HuH-7.5 (cell line): ENCODE measurements around the gene PRDX6.
"Not testable (repeated sequence)": the region's sequence is repeated elsewhere in the genome, so short reads cannot be mapped to it uniquely, and the experiment has no call there.

Experiments used
- DNase-seq: peaks from one replicate; pipeline ENCODE4 v3.0.0; 2011; ENCODE audit warnings: low spot score

Gene PRDX6

GRCh38 chr1:173499729-173500128 lies 22.6 kb downstream of the PRDX6 start:
- DNase-seq = no peak

DNA sequence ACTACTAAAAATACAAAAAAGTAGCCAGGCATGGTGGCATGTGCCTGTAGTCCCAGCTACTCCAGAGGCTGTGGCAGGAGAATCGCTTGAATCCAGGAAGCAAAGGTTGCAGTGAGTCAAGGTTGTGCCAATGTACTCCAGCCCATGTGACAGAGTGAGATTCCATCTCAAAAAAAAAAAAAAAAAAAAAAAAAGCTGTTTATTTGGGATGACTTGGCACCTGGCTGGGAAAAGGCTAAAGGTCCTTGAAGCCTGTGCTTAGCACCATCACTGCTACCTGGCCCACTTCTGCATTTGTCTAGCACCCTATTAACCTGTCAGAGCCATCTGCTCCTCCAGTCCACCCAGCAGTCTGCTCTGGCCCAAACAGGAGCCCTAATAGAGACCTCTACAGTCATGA lies 25.0 kb downstream of the PRDX6 start:
- DNase-seq = no peak

GRCh38 chr1:173503391-173503790 lies 26.3 kb downstream of the PRDX6 start:
- no peak for DNase-seq

GRCh38 chr1:173504268-173504667 lies 27.1 kb downstream of the PRDX6 start:
- DNase-seq = no peak

- DNase-seq = no peak
Observed at GRCh38 chr1:173505391-173505790, 28.3 kb downstream of the PRDX6 start.

DNA sequence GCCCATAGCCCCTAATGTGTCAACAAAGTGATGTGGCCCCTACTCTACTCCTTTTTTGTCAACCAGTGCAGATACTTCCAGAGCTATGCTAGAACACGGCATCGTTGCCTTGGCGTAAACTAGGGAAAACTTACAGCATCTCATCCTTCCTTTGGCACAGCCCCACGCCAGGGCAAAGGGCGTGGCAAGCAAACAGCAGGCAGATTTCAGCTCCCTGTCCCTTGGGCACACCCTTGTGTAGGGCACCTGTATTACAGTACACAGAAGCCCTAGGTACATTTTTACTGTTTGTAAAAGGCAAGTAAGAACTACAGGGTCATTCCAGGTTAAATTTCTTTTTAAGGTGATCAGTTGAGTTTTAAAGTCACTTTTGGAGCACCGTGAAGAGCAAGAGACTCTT lies 29.3 kb downstream of the PRDX6 start:
- no peak for DNase-seq

DNA sequence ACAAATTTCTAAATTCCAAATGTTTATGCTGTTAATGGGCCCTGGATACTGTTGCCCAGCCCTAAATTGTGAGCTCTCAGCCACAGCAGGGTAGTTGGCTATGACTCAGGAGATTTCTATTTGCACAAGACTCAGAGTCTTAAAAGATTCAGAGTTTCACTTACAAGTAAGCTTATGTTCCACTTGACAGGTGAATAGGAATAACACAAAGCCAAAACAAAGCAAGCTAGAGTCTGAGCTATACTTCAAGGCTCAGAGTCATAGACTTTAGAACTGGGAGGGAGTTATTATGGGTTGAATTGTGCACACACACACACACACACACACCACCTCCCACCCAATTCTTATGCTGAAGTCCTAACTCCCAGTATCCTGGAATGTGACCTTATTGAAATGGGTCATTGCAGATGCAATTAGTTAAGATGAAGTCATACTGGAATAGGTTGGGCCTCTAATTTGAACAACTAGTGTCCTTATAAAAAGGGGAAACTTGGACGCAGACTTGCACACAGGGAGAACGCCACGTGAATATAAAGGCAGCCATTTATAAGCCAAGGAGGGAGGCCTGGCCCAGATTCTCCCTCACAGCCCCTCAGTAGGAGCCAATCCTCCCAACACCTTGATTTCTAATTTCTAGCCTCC lies 30.2 kb downstream of the PRDX6 start:
- DNase-seq = no peak

DNA sequence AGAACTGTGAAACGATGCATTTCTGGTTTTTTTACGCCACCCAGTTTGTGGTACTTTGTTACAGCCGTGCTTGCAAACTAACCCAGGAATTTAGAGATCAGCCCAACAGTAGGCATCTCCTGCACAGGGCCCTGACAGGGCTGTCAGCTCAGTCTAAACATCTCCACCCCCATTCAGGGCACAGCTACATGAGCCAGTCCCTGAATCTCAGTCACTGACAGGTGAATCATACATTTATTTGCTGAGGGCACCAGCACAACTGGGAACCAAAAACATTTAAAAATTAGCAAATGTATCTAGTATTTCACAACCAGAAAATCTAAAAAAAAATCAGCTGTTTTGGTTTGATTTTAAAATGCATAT lies 30.7 kb downstream of the PRDX6 start:
- no peak for DNase-seq

DNA sequence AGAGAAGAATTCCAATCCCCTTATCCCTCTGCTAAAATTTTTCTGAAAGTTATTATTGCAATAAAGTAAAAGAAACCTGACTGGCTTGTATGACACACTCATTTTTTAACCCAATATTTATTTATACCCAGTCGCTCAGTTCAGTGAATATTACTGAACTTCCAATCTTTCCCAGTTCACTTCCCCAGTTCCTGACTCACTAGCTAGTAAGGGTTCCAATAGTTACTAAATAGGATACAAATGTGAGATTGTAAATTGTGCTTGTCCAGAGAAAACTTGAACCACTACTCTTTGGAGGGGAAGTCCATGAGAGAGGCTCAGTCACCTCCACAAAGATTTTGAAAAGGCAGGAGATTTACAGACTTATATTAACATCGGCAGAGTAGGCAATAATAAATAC lies 31.4 kb downstream of the PRDX6 start:
- DNase-seq = no peak

GRCh38 chr1:173509797-173510196 lies 32.7 kb downstream of the PRDX6 start:
- DNase-seq = no peak

DNA sequence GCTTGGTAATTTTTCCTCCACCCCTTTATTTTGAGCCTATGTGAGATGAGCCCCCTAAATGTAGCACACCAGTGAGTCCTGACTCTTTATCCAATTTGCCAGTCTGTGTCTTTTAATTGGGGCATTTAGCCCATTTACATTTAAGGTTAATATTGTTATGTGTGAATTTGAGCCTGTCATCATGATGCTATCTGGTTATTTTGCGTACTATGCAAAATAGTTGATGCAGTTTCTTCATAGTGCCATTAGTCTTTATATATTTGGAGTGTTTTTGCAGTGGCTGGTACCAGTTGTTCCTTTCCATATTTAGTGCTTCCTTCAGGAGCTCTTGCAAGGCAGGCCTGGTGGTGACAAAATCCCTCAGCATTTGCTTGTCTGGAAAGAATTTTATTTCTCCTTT lies 37.4 kb downstream of the PRDX6 start:
- DNase-seq = not testable (repeated sequence)

- no peak for DNase-seq
Observed at GRCh38 chr1:173520799-173521198, 43.7 kb downstream of the PRDX6 start.

GRCh38 chr1:173523329-173523728 lies 46.2 kb downstream of the PRDX6 start:
- no peak for DNase-seq

DNA sequence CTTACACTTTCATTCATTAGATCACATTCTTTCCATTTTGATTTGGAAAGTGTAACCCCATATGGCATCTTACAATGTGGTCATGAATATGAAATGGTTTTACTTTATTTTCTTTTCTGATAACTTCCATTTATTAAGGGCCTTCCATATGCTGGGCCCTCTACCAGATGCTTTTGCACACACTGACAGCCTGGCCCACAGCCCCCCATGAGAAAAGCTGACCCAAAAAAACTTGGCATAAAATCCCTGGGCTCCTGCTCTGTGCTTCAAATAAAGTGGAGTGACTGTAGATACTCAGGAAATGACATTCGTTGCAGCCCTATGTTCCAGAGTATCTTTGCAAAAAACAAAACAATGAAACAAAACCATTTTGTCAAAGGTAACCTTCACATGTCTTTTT lies 48.8 kb downstream of the PRDX6 start:
- no peak for DNase-seq

DNA sequence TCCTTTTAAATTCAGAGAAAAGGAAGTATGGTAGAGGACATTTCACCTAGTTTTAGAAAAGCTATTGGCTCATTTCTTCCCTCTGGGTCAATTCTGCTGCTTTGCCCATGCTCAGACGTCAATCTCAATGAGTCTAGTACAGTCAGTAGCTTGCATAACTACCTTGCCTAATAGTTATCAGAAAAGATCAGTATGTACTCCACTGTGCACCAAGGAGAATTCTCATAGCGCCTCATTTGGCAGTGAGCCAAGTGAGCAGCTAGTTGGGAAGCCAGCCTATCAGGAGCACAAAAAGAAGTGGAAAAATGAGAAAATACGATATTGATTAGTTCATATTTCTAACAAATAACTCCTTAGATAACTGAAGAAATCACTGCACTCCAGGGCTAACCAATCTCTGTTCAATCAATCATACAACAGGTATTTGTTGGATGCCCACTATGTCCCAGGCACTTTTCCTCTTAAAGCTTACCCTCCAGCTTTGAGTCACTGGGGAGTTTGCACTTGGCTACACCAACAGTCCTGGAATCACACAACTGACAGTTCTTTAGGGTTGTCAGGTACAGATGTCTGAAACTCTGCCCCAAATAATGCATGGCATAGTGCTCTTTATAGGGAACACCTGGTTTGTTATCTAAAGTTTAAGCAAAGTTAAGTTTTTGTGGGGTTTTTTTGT lies 50.2 kb downstream of the PRDX6 start:
- DNase-seq = peak; percentile 8

DNA sequence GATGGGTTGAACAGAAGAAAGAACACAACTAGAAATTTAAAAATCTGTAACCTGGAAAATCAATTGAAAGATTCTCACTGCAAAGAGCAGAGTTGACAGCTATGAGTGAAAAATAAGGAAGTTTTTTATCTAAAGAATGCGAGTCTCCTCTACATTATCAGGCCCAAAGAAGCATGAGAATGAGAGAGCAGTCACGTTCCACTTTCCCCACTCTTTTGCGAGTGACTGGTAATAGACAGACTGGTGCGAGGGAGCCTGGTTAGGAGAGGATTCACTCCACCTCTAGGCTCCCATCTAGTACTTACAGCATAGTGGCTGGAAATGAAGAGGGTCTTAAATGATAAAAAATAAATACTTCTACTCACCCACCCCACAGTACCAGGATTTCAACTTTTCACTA lies 52.0 kb downstream of the PRDX6 start:
- DNase-seq = no peak

DNA sequence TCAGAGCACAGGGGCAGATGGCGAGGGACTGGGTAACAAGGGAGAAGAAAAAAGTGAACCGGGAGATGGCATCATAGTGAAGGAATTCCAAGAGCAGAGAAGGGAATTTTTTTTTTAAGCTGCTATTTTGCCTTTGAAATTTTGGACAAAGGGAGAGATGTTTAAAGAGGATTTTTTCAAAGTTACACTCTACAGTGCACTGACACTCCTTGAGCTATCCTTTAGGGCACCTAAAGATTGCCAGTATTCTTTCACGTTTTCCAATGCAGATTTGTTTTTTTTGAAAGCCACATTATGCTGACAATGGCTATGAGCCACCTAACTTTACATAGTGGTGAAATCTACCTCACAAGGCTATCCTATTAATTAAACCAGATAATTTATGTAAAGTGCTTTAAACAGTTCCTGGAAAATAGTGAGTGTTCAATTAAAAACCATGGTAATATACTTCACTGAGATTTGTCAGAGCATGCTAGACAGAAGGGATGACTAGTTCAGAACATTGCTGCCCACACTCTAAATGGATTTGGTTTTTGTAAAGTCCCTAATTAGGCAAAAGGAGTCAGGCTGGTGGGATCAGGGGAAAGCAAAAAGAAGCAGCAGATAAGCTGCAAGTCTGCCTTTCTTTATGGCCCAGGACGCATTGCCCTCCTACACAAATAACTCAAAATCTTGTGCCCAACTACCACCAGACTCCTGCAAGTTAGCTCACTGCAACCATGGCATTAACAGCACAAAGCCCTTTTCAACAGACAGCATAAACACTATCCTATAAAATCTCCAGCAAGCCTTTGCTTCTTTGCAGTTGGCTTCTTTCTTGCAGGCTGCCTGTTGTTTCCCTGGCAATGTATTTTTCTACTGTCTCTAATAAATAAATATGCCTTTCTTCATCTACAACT lies 53.9 kb downstream of the PRDX6 start:
- DNase-seq = no peak

DNA sequence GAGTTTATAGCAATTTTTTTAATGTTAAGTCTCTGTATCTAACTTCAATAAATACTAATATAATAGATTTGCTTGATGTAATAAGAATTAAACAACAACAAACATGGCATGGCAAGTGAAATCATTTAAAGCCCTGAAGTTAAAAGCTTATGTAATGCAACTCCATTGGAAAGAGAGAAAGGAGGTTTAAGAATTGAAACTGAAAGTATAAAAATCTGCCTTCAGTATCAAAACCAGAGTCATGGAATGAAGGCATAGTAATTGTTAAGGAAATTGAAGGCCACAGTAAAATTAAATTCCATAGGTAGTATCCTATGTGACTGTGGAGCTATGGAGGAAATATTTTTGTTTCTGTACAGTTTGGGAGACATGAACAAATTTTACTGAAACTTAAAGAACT lies 55.1 kb downstream of the PRDX6 start:
- DNase-seq = no peak

DNA sequence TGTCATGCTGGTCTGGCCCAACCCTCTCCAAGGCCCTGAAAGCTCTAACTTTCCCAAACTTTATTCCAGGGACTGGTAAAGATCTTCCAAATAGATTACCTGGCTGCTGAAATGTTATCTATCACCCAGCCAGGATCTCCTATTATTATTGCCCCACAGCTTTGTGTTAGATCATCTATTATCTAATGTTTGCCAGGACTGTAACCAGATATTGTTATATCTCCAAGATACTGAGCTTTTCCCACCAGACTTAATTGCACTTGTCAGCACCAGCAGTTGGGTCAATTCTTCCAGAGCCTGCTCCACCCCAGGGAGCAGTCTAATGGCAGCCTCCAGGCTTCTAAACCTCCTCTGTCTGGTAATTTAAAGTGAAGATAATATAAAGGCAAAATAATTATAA lies 59.1 kb downstream of the PRDX6 start:
- no peak for DNase-seq
